Left kidney (tissue), 8 donors: ENCODE results near the gene SLAMF8. TPM values are rescaled to one million over a fixed set of nuclear protein-coding genes. Genes with fewer than 3 reads are reported as not detected.

Experiments used
- DNase-seq: peaks from one replicate; pipeline ENCODE4 v3.0.0-alpha.2; 2013
- long read RNA-seq, 8 donors: transcript quantifications; one replicate each; lab custom pipeline, GENCODE V29; 2026
- polyA plus RNA-seq: library from polyadenylated mRNA; unstranded; fragments of 120-200 nt; gene quantifications from one replicate; pipeline ENCODE4 v1.2.1, GENCODE V29; 2013; ENCODE audit not compliant: insufficient read length

Gene SLAMF8
- 0.80 TPM for polyA plus RNA-seq
- long read RNA-seq, donor 1: 0 reads
- long read RNA-seq, donor 2: 0 reads
- long read RNA-seq, donor 3: 0 reads
- long read RNA-seq, donor 4: 0 reads
- long read RNA-seq, donor 5: 0 reads
- long read RNA-seq, donor 6: 0 reads
- long read RNA-seq, donor 7: 0 reads
- long read RNA-seq, donor 8, partial matches to known transcripts: 5 of 5 reads
- long read RNA-seq, donor 8, other reads (novel, unspliced or antisense): 0 of 5 reads

GRCh38 chr1:159826441-159827101 lies at the start of gene SLAMF8:
Gene SLAMF8 (plus strand): TSS chr1:159826873. CDS start chr1:159826899, 26 bp downstream.
- no peak for DNase-seq

GRCh38 chr1:159778266-159778665 lies 48.4 kb upstream of the SLAMF8 start:
- no peak for DNase-seq

GRCh38 chr1:159779403-159779851 lies 47.2 kb upstream of the SLAMF8 start:
- DNase-seq: no peak

- peak; percentile 96 for DNase-seq
Measured at GRCh38 chr1:159780583-159781582, 45.8 kb upstream of the SLAMF8 start, which contains the start of gene DUSP23. Gene DUSP23 (plus strand): TSS chr1:159780962. CDS start chr1:159781101, 139 bp downstream.

- DNase-seq: no peak
Measured at GRCh38 chr1:159781992-159782391, 44.7 kb upstream of the SLAMF8 start.

GRCh38 chr1:159783724-159784123 lies 42.9 kb upstream of the SLAMF8 start:
- DNase-seq: no peak

GRCh38 chr1:159786465-159786864 lies 40.2 kb upstream of the SLAMF8 start:
- no peak for DNase-seq

- no peak for DNase-seq
Measured at GRCh38 chr1:159786966-159787365, 39.7 kb upstream of the SLAMF8 start.

GRCh38 chr1:159790237-159790917 lies 36.3 kb upstream of the SLAMF8 start:
- DNase-seq: peak; percentile 14

GRCh38 chr1:159791031-159791430 lies 35.6 kb upstream of the SLAMF8 start:
- DNase-seq: no peak

- no peak for DNase-seq
Measured at GRCh38 chr1:159791461-159791860, 35.2 kb upstream of the SLAMF8 start.

GRCh38 chr1:159795534-159795933 lies 31.1 kb upstream of the SLAMF8 start:
- no peak for DNase-seq

- peak; percentile 68 for DNase-seq
Measured at GRCh38 chr1:159798893-159799292, 27.8 kb upstream of the SLAMF8 start.

- DNase-seq: no peak
Measured at GRCh38 chr1:159799446-159799985, 27.2 kb upstream of the SLAMF8 start.

GRCh38 chr1:159800177-159800930 lies 26.3 kb upstream of the SLAMF8 start:
- no peak for DNase-seq

- DNase-seq: no peak
Measured at GRCh38 chr1:159802111-159802510, 24.6 kb upstream of the SLAMF8 start, which contains the start of gene FCRL6. Gene FCRL6 (plus strand): TSS chr1:159802360. CDS start chr1:159802425, 65 bp downstream.

GRCh38 chr1:159803956-159804689 lies 22.6 kb upstream of the SLAMF8 start:
- no peak for DNase-seq

- no peak for DNase-seq
Measured at GRCh38 chr1:159804924-159805323, 21.7 kb upstream of the SLAMF8 start.

GRCh38 chr1:159815926-159816325 lies 10.7 kb upstream of the SLAMF8 start:
- DNase-seq: no peak
